H9 (cell line): ENCODE results near the gene ADAMTS13. TPM values are rescaled to one million over a fixed set of nuclear protein-coding genes. Genes with fewer than 3 reads are reported as not detected.

Experiments used
- DNase-seq: peaks from one replicate; pipeline ENCODE4 v3.0.0-alpha.2; 2017
- H2AFZ ChIP-seq: one replicate; pipeline ENCODE4 v1.6.1; 2013; ENCODE audit warnings: mild to moderate bottlenecking, low read length, control low read depth, moderate library complexity
- H2AK5ac ChIP-seq: 2 replicates; pipeline ENCODE4 v1.6.1; 2013; ENCODE audit warnings: low read length, control low read depth, mixed read lengths; ENCODE audit not compliant: insufficient read length
- H2BK120ac ChIP-seq: one replicate; pipeline ENCODE4 v1.6.1; 2013; ENCODE audit warnings: low read depth, mild to moderate bottlenecking, low read length, control low read depth, inconsistent platforms; ENCODE audit not compliant: poor library complexity, severe bottlenecking
- H2BK12ac ChIP-seq: 2 replicates; pipeline ENCODE4 v1.6.1; 2013; ENCODE audit warnings: low read length, control low read depth, mixed read lengths, low read depth; ENCODE audit not compliant: insufficient read length
- H2BK15ac ChIP-seq: 2 replicates; pipeline ENCODE4 v1.6.1; 2013; ENCODE audit warnings: low read depth, low read length, control low read depth
- H2BK20ac ChIP-seq: one replicate; pipeline ENCODE4 v1.6.1; 2013; ENCODE audit warnings: low read depth, mild to moderate bottlenecking, low read length, control low read depth, inconsistent platforms; ENCODE audit not compliant: poor library complexity, severe bottlenecking
- H2BK5ac ChIP-seq: 2 replicates; pipeline ENCODE4 v1.6.1; 2013; ENCODE audit warnings: low read length, control low read depth, mixed read lengths; ENCODE audit not compliant: insufficient read length
- H3K14ac ChIP-seq: 2 replicates; pipeline ENCODE4 v1.6.1; 2013; ENCODE audit warnings: low read length, control low read depth; ENCODE audit not compliant: insufficient read depth
- H3K18ac ChIP-seq: 2 replicates; pipeline ENCODE4 v1.6.1; 2013; ENCODE audit warnings: low read depth, mild to moderate bottlenecking, mixed read lengths, low read length, control low read depth; ENCODE audit not compliant: insufficient read length
- H3K23ac ChIP-seq: 2 replicates; pipeline ENCODE4 v1.6.1; 2013; ENCODE audit warnings: low read length, control low read depth, mixed read lengths, low read depth; ENCODE audit not compliant: insufficient read length
- H3K23me2 ChIP-seq: 2 replicates; pipeline ENCODE4 v1.6.1; 2013; ENCODE audit warnings: low read depth, mild to moderate bottlenecking, mixed read lengths, low read length, control low read depth; ENCODE audit not compliant: insufficient read length, poor library complexity, severe bottlenecking
- H3K27ac ChIP-seq: 2 replicates; pipeline ENCODE4 v1.5.1; 2013; ENCODE audit warnings: low read length, control low read depth, mixed read lengths, low read depth; ENCODE audit not compliant: insufficient read length
- H3K27me3 ChIP-seq: 2 replicates; pipeline ENCODE4 v1.6.1; 2013; ENCODE audit warnings: low read length, control low read depth, inconsistent platforms; ENCODE audit not compliant: insufficient read depth
- H3K4ac ChIP-seq: 2 replicates; pipeline ENCODE4 v1.6.1; 2013; ENCODE audit warnings: low read depth, mild to moderate bottlenecking, control low read depth, inconsistent platforms, low read length, moderate library complexity
- H3K4me1 ChIP-seq: 2 replicates; pipeline ENCODE4 v1.6.1; 2013; ENCODE audit warnings: low read length, control low read depth, inconsistent platforms; ENCODE audit not compliant: insufficient read depth
- H3K4me2 ChIP-seq: 2 replicates; pipeline ENCODE4 v1.6.1; 2013; ENCODE audit warnings: low read length, control low read depth, mixed read lengths; ENCODE audit not compliant: insufficient read length, insufficient read depth
- H3K56ac ChIP-seq: 2 replicates; pipeline ENCODE4 v1.6.1; 2013; ENCODE audit warnings: low read depth, mild to moderate bottlenecking, mixed read lengths, low read length, control low read depth; ENCODE audit not compliant: insufficient read length
- H3K79me1 ChIP-seq: 2 replicates; pipeline ENCODE4 v1.6.1; 2013; ENCODE audit warnings: low read depth, mild to moderate bottlenecking, moderate library complexity, low read length, control low read depth, inconsistent platforms; ENCODE audit not compliant: insufficient read depth, poor library complexity, severe bottlenecking
- H3K79me2 ChIP-seq: 2 replicates; pipeline ENCODE4 v1.6.1; 2013; ENCODE audit warnings: low read length, control low read depth, inconsistent platforms; ENCODE audit not compliant: insufficient read depth
- H3K9ac ChIP-seq: 2 replicates; pipeline ENCODE4 v1.6.1; 2013; ENCODE audit warnings: low read length, control low read depth, mixed read lengths; ENCODE audit not compliant: insufficient read length; ENCODE audit errors: extremely low read depth
- H3K9me3 ChIP-seq: one replicate; pipeline ENCODE4 v1.6.1; 2013; ENCODE audit warnings: low read depth, low read length, inconsistent platforms; ENCODE audit not compliant: control insufficient read depth
- H3T11ph ChIP-seq: one replicate; pipeline ENCODE4 v1.6.1; 2013; ENCODE audit warnings: mild to moderate bottlenecking, low read length, control low read depth, inconsistent platforms
- H4K20me1 ChIP-seq: one replicate; pipeline ENCODE4 v1.6.1; 2013; ENCODE audit not compliant: control insufficient read depth, insufficient read length, insufficient read depth
- H4K5ac ChIP-seq: 2 replicates; pipeline ENCODE4 v1.6.1; 2013; ENCODE audit warnings: low read depth, mild to moderate bottlenecking, mixed read lengths, low read length, control low read depth; ENCODE audit not compliant: insufficient read length
- H4K8ac ChIP-seq: replicated peaks from 2 replicates; pipeline ENCODE4 v1.6.1; 2013; ENCODE audit warnings: low read length, control low read depth, mixed read lengths, low read depth; ENCODE audit not compliant: insufficient read length
- H4K91ac ChIP-seq: 2 replicates; pipeline ENCODE4 v1.6.1; 2013; ENCODE audit warnings: low read depth, mild to moderate bottlenecking, moderate library complexity, mixed read lengths, low read length, control low read depth; ENCODE audit not compliant: insufficient read length
- H3K27ac Mint-ChIP-seq, 3 experiments: 2 replicates in 2 of 3; 3 replicates in 1 of 3; pipeline ENCODE4 v1.8.0; 2020 to 2021; ENCODE audit warnings: mixed read lengths in 3 of 3, mild to moderate bottlenecking in 1 of 3, moderate library complexity in 1 of 3
- H3K27me3 Mint-ChIP-seq: 2 replicates; pipeline ENCODE4 v1.8.0; 2021; ENCODE audit warnings: low read depth, mild to moderate bottlenecking, moderate library complexity, mixed read lengths
- H3K36me3 Mint-ChIP-seq, 3 experiments: 2 replicates in 2 of 3; 3 replicates in 1 of 3; pipeline ENCODE4 v1.8.0; 2020 to 2021; ENCODE audit warnings: low read depth in 3 of 3, mixed read lengths in 3 of 3; ENCODE audit not compliant: insufficient read depth in 1 of 3
- H3K4me1 Mint-ChIP-seq, 2 experiments: 2 replicates each; pipeline ENCODE4 v1.8.0; 2020; ENCODE audit warnings: mixed read lengths in 2 of 2
- H3K4me3 Mint-ChIP-seq, 2 experiments: 2 replicates in 1 of 2; 3 replicates in 1 of 2; pipeline ENCODE4 v1.8.0; 2020 to 2021; ENCODE audit warnings: mild to moderate bottlenecking in 2 of 2, mixed read lengths in 2 of 2, moderate library complexity in 1 of 2
- H3K9me3 Mint-ChIP-seq, 2 experiments: 2 replicates in 1 of 2; 3 replicates in 1 of 2; pipeline ENCODE4 v1.8.0; 2020; ENCODE audit warnings: mild to moderate bottlenecking in 2 of 2, mixed read lengths in 2 of 2, moderate library complexity in 1 of 2
- CTCF ChIP-seq: fragments of 200-600 bp; sonication (generic); conservative IDR thresholded peaks from 3 replicates; pipeline ENCODE4 v1.8.0; 2021; ENCODE audit warnings: antibody characterized with exemption, mild to moderate bottlenecking
- WGBS: extraction: QIAGEN DNeasy Blood & Tissue Kit; methylation state at CpG from one replicate; pipeline ENCODE4 v1.1.7; 2013; ENCODE audit warnings: missing lambda C conversion rate, low lambda C conversion rate, mixed read lengths; ENCODE audit not compliant: insufficient read length; ENCODE audit errors: extremely low coverage; 5-methylcytosine and 5-hydroxymethylcytosine counted together
- total RNA-seq: library from RNA; stranded (reverse); gene quantifications from 2 replicates; pipeline ENCODE4 v1.2.1, GENCODE V29; 2021

The ADAMTS13 gene
- total RNA-seq, 1 experiment from 2014 or later: 8.8 TPM

GRCh38 chr9:133492061-133493021, 70.2 kb downstream of the ADAMTS13 start:
- Histone ChIP-seq H2AK5ac (no peak overlapping the region), H3K56ac (no peak overlapping the region), H3K79me1 (no peaks in the 10 kb centered on the region), H3K23me2 (no peaks in the 10 kb centered on the region), H2BK15ac (no peak overlapping the region), H3K4me1 (no peaks in the 10 kb centered on the region), H3K79me2 (no peaks in the 10 kb centered on the region), H2BK5ac (no peak overlapping the region), H3K23ac (no peak overlapping the region), H3K27me3 (no peaks in the 10 kb centered on the region), H2BK120ac (no peak overlapping the region), H4K91ac (no peak overlapping the region), H3K9me3 (no peaks in the 10 kb centered on the region), H3K4ac (no peak overlapping the region), H3K27ac (no peak overlapping the region), H3K9ac (no peak overlapping the region), H4K8ac (no peak overlapping the region), H2AFZ (no peak overlapping the region), H4K5ac (no peak overlapping the region), H4K20me1 (no peaks in the 10 kb centered on the region), H3K14ac (no peak overlapping the region), H3K18ac (no peak overlapping the region), H2BK20ac (no peak overlapping the region), H3T11ph (no peak overlapping the region), H2BK12ac (no peak overlapping the region), H3K4me2 (no peak overlapping the region)
- DNase-seq: no peak
- Mint-ChIP-seq H3K4me1 (no peaks in the 10 kb centered on the region), H3K9me3 (no peaks in the 10 kb centered on the region), H3K27ac (0 out of 7 replicates have a peak overlapping the region, but pooled peaks of 1 of the 3 experiments have one; percentile 15), H3K27me3 (peaks cover 5% of the 10 kb centered on the region), H3K36me3 (no peaks in the 10 kb centered on the region), H3K4me3 (no peak overlapping the region)
- TF ChIP-seq CTCF: no peak
- WGBS: no CpG with 5 or more reads among the region's 33 CpGs
